Sigmoid colon (tissue), 7 donors: ENCODE measurements around the gene CD2BP2. TPM values are rescaled to one million over a fixed set of nuclear protein-coding genes. Genes with fewer than 3 reads are reported as not detected.

Experiments used
- DNase-seq: peaks from one replicate; pipeline ENCODE4 v3.0.0-alpha.2; 2019
- H3K27ac ChIP-seq, 4 donors: fragments of 200-600 bp; sonication (generic); one replicate each; pipeline ENCODE4 v1.5.1; 2016 to 2019; ENCODE audit warnings: mild to moderate bottlenecking in 1 of 4
- H3K27me3 ChIP-seq, 3 donors: fragments of 200-600 bp; sonication (generic); one replicate each; pipeline ENCODE4 v1.5.1; 2019; ENCODE audit warnings: mild to moderate bottlenecking in 1 of 3
- H3K36me3 ChIP-seq, 4 donors: fragments of 200-600 bp; sonication (generic); one replicate each; pipeline ENCODE4 v1.5.1; 2016 to 2019
- H3K4me1 ChIP-seq, 4 donors: fragments of 200-600 bp; sonication (generic); one replicate each; pipeline ENCODE4 v1.5.1; 2017 to 2019
- H3K4me3 ChIP-seq, 4 donors: fragments of 200-600 bp; sonication (generic); one replicate each; pipeline ENCODE4 v1.5.1; 2017 to 2019; ENCODE audit warnings: mild to moderate bottlenecking in 2 of 4, moderate library complexity in 1 of 4
- H3K9me3 ChIP-seq, 4 donors: fragments of 200-600 bp in 3 of 4; sonication (generic) in 3 of 4; one replicate each; pipeline versions ENCODE4 v1.5.1 to v1.6.1; 2013 to 2019
- CTCF ChIP-seq, 4 experiments: fragments of 450-650 bp in 3 of 4; fragments of 200-600 bp in 1 of 4; IDR thresholded peaks; one replicate each; pipeline ENCODE4 v1.5.1; 2016 to 2019; ENCODE audit warnings: antibody characterized with exemption in 4 of 4, mild to moderate bottlenecking in 3 of 4, moderate library complexity in 2 of 4
- EP300 ChIP-seq, 4 donors: sonication (generic); formaldehyde crosslinking; IDR thresholded peaks; one replicate each; pipeline ENCODE4 v1.6.1; 2017; ENCODE audit warnings: antibody characterized with exemption in 4 of 4
- POLR2A ChIP-seq, 2 donors: fragments of 450-650 bp; IDR thresholded peaks; one replicate each; pipeline ENCODE4 v1.6.1; 2016; ENCODE audit warnings: antibody characterized with exemption in 2 of 2, mild to moderate bottlenecking in 2 of 2, moderate library complexity in 2 of 2
- POLR2AphosphoS5 ChIP-seq, 4 donors: sonication (generic); formaldehyde crosslinking; IDR thresholded peaks; one replicate each; pipeline ENCODE4 v1.6.1; 2017; ENCODE audit warnings: antibody characterized with exemption in 4 of 4
- WGBS, 2 donors: extraction: QIAGEN DNeasy Blood & Tissue Kit; methylation state at CpG; one replicate each; pipeline ENCODE4 v1.1.7; 2013; 5-methylcytosine and 5-hydroxymethylcytosine counted together
- intact Hi-C: fragments of 100-400 bp; cut with DNase I; formaldehyde crosslinking; loops from one replicate; pipeline ENCODE4 v1.15.1; 2023
- polyA plus RNA-seq, 3 donors: library from polyadenylated mRNA; stranded (reverse); fragments of 200-250 nt; gene quantifications; one replicate each; pipeline ENCODE4 v1.2.3, GENCODE V29; 2013
- total RNA-seq, 4 donors: library from RNA; depleted of rRNA; stranded (reverse); fragments of >200 nt; gene quantifications; one replicate each; pipeline ENCODE4 v1.1.0, GENCODE V29; 2016
- donor health status: healthy with polysubstance abuse.
- donor health status: Bipolar disorder and iron deficiency.
- donor health status: healthy.

The CD2BP2 gene
- total and polyA plus RNA-seq, 7 donors, result 29.9 to 57.3 (median 47.1) TPM

DNA sequence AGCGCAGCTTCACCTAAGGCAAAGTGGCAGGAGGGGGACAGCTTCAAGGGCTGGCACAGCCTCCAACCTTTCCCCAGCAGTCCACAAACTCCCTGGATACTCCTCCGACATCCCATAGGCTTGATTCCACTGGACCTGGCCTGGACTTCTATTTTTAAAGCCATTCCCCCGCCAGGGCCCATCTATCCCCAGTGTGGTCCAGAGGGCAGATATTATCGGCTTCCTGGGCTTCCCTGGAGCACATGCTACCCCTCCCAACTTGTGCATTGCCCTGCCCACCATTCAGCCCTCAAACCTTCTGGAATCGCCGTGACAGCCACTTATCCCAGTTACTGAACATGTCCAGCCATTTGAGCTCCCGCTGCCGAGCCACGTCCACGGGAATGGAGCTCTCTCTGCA is 10.1 kb upstream of the CD2BP2 start:
- intact Hi-C loops, result no loop called here
- peaks cover 0 to 58% (median 11%) of the 10 kb centered on the region in 4 donors for H3K36me3 ChIP-seq
- H3K9me3 ChIP-seq, result no peaks in the 10 kb centered on the region
- TF ChIP-seq CTCF (IDR thresholded peaks at IDR 0.05), result no peak
- TF ChIP-seq POLR2AphosphoS5 (IDR thresholded peaks at IDR 0.05), result no peak
- no peak for TF ChIP-seq EP300 (IDR thresholded peaks at IDR 0.05)
- no peaks in the 10 kb centered on the region for H3K27me3 ChIP-seq
- WGBS, 2 donors, result 88 to 92% methylated on average over 10 of the region's 10 CpGs
- no peak for DNase-seq
- peaks cover 0 to 43% (median 37%) of the 10 kb centered on the region in 4 donors for H3K4me1 ChIP-seq
- no peak overlapping the region for H3K4me3 ChIP-seq
- H3K27ac ChIP-seq, result no peak overlapping the region

- H3K4me3 ChIP-seq, result no peak overlapping the region
- no peaks in the 10 kb centered on the region for H3K9me3 ChIP-seq
- H3K4me1 ChIP-seq, result peaks cover 0 to 18% (median 13%) of the 10 kb centered on the region in 4 donors
- H3K27ac ChIP-seq, result no peak overlapping the region
- TF ChIP-seq POLR2A (IDR thresholded peaks at IDR 0.05) (no peak), CTCF (IDR thresholded peaks at IDR 0.05) (no peak), EP300 (IDR thresholded peaks at IDR 0.05) (no peak), POLR2AphosphoS5 (IDR thresholded peaks at IDR 0.05) (no peak)
- H3K27me3 ChIP-seq, result no peaks in the 10 kb centered on the region
- WGBS, 2 donors, result 95 to 96% methylated on average over 7 of the region's 7 CpGs
- no peak for DNase-seq
- peaks cover 0 to 83% (median 35%) of the 10 kb centered on the region in 4 donors for H3K36me3 ChIP-seq
- intact Hi-C loops, result no loop called here
Measured at GRCh38 chr16:30361180-30361579, 6.1 kb upstream of the CD2BP2 start.

- Histone ChIP-seq H3K27me3 (no peaks in the 10 kb centered on the region), H3K36me3 (peaks cover 0 to 69% (median 31%) of the 10 kb centered on the region in 4 donors), H3K9me3 (no peaks in the 10 kb centered on the region), H3K27ac (no peak overlapping the region), H3K4me3 (no peak overlapping the region), H3K4me1 (peaks cover 0 to 20% (median 14%) of the 10 kb centered on the region in 4 donors)
- WGBS, 2 donors, result 78 to 82% methylated on average over 6 of the region's 6 CpGs
- no peak for TF ChIP-seq CTCF (IDR thresholded peaks at IDR 0.05)
- TF ChIP-seq POLR2A (IDR thresholded peaks at IDR 0.05), result no peak
- no peak for TF ChIP-seq EP300 (IDR thresholded peaks at IDR 0.05)
- TF ChIP-seq POLR2AphosphoS5 (IDR thresholded peaks at IDR 0.05), result no peak
- peak; percentile 48 for DNase-seq
- intact Hi-C loops, result no loop called here
Measured at GRCh38 chr16:30359871-30360170, 4.7 kb upstream of the CD2BP2 start.

DNA sequence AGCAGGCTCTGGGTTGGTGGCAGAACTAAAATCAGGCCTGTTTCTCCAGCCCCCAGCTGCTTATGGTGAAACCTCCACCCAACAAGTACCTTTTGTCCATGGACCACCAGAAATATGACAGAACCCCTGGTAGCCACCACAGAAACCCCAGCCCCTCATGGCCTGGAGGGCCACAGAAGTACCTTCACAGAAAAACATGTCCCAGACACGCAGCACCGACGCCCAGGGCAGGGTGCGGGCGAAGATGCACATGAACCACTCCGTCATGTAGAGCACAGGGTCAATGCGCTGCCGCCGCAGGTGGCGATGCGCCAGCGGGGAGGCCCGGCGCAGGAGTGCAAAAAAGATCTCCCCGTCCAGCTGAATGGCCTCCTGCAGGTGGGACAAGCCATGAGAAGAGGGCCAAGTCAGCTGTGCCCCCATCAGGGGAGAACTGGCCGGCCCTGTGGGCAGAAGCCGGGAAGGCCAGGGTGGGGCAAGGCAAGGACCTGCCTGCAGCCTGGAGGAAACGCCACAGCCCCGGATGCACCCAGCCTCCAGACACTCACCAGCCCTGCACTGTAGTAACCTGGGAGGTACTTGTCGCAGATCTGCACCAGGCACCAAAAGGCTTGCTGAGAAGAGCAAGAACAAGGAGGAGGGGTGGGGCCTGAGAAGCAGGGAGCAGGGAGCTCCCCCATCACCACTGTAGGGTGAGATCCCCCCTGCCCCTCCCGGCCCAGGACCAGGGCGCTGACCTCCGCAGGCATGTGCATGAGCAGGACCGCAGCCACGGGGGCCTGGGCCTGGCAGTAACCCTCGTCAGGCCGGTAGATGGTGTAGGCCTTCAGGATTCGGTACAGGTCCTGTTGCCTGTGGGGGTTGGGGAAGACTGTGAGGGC is 4.1 kb upstream of the CD2BP2 start:
- peak; percentile 61 for DNase-seq
- intact Hi-C loops, result no loop called here
- no peak overlapping the region for H3K27ac ChIP-seq
- 89 to 94% methylated on average over 28 of the region's 28 CpGs for WGBS, 2 donors
- H3K36me3 ChIP-seq, result peaks cover 0 to 63% (median 28%) of the 10 kb centered on the region in 4 donors
- no peak overlapping the region for H3K4me3 ChIP-seq
- peaks cover 0 to 25% (median 18%) of the 10 kb centered on the region in 4 donors for H3K4me1 ChIP-seq
- H3K27me3 ChIP-seq, result no peaks in the 10 kb centered on the region
- TF ChIP-seq EP300 (IDR thresholded peaks at IDR 0.05) (no peak), POLR2A (IDR thresholded peaks at IDR 0.05) (no peak), POLR2AphosphoS5 (IDR thresholded peaks at IDR 0.05) (no peak), CTCF (IDR thresholded peaks at IDR 0.05) (no peak)
- H3K9me3 ChIP-seq, result no peaks in the 10 kb centered on the region
